A673 (cell line): Measurements from ENCODE around the gene KRT27.

ENCODE experiments used
- CTCF ChIP-seq: fragments of 300-800, 200-600 bp; sonication (generic); conservative IDR thresholded peaks from 2 replicates; pipeline ENCODE4 v1.5.1; 2017; ENCODE audit warnings: low read depth, mild to moderate bottlenecking, antibody characterized with exemption, low read length, moderate library complexity, mixed read lengths
- EZH2 ChIP-seq: fragments of 200-600 bp; sonication (generic); IDR thresholded peaks from 2 replicates; pipeline ENCODE4 v1.6.1; 2017; ENCODE audit warnings: borderline replicate concordance, low read depth, mild to moderate bottlenecking, mixed read lengths, antibody characterized with exemption, low read length; ENCODE audit not compliant: poor library complexity, severe bottlenecking

GRCh38 chr17:40820228-40820838, 38.0 kb upstream of the KRT27 start:
- TF ChIP-seq CTCF (no peak), EZH2 (no peak)
